DMS114 treated with DMSO at 0.1 percent for 48 hours (cell line): ENCODE results near the gene CCL1.

ENCODE experiments used
- DNase-seq: peaks from one replicate; lab custom pipeline; 2025; ENCODE audit not compliant: unreplicated experiment; lab: John Stamatoyannopoulos, UW

Gene CCL1

DNA sequence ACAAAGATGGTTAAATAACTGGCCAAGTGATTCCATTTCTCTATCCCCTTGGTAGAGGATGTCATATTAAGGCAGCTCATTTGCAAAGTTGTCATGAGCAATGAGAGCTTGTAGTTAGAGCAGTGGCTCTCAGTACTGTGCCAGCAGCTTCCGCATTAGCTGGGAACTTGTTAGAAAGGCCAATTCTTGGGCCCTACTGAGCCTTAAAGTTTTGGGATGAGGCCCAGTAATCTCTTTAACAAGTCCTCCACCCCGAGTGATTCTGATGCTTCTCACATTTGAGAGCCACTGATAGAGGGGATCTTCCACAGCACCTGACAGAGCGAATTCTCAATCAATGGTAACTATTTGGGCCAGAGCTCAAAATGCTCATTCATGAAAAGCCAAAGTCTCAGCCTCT, 20.2 kb upstream of the CCL1 start:
- no peak for DNase-seq

DNA sequence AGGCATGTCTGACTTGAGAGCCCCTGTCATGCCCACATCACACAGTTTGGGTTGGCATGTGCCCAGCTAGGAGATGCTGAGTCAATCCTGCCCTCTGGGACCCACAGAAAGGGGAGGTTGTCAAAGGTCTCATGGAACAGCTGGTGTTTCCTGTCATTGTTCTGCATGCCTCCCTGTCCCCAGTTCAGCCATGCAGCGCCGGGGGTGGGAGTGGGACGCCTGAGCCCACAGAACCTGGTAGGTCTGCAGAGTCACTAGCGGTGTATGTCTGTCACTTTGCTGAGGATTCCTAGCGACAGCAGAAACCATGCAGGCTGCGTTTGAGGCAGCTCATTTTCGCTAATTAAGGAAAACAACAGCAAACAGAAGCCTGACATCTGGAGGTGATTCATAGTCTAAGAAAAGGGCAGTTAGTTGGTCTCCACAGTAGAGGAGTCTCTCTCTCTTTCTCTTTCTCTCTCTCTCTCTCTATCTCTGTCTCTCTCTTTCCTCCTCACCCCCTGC, 19.6 kb upstream of the CCL1 start:
- no peak for DNase-seq

- DNase-seq, result no peak
Observed at GRCh38 chr17:34379868-34380267, 16.8 kb upstream of the CCL1 start.

- DNase-seq, result no peak
Observed at GRCh38 chr17:34378664-34379101, 15.7 kb upstream of the CCL1 start.

DNA sequence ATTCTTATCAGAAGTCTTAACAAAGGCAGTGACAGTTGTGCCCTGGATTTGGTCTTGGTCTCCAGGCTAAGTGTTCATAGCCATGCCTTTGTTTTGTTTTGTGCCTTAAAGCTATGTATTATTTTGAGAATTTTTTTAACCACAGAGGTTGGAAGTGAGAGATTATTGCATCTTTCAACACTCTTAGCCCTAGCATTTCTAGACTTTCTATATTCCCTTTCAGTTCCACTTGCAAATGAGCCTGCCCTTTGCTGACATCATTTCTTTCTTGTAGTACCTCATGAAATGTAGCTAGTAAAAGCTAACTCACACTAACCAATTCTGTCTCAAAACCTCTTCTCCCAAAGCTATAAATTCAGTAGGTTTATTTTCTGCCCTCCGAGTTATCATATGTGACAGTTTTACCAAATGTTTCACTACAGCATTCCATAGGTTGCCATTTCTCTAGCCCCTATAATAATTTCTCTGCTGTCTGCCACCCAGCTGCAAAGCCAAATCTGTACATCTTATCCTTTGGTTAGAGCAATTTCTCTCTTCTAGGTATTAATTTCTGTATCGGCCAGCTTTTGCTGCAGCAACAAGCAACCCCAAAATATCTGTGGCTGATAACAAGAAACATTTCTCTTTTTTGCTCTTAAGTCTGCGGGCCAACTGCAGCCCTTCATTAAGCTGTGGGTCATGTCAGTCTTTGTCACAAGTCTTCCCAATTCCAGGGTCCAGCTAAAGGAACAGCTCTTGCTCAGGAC, 14.2 kb upstream of the CCL1 start:
- no peak for DNase-seq

DNA sequence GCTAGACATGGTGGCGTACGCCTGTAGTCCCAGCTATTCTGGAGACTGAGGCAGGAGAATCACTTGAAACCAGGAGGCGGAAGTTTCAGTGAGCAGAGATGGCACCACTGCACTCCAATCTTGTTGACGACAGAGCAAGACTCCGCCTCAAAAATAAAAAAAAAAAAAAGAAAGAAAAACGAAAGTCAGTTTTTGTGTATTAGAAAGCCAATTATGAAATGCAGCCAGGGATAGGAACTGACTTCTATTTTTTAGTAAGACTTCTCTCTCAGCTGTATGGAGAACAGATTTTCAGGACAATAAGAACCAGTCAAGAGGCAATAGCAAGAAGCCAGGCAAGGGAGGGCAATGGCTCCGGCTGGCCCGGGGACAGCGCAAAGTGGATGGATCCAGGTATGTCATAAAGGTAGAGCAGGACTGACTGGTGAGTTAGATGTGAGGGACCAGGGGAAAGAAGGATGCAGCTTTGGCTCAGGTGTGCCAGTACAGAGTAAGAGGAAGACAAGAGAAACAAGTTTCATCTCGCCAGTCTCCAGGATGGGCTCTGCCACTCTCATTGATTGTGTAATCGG, 12.5 kb upstream of the CCL1 start:
- no peak for DNase-seq

- DNase-seq, result no peak
Observed at GRCh38 chr17:34374457-34374856, 11.4 kb upstream of the CCL1 start.

DNA sequence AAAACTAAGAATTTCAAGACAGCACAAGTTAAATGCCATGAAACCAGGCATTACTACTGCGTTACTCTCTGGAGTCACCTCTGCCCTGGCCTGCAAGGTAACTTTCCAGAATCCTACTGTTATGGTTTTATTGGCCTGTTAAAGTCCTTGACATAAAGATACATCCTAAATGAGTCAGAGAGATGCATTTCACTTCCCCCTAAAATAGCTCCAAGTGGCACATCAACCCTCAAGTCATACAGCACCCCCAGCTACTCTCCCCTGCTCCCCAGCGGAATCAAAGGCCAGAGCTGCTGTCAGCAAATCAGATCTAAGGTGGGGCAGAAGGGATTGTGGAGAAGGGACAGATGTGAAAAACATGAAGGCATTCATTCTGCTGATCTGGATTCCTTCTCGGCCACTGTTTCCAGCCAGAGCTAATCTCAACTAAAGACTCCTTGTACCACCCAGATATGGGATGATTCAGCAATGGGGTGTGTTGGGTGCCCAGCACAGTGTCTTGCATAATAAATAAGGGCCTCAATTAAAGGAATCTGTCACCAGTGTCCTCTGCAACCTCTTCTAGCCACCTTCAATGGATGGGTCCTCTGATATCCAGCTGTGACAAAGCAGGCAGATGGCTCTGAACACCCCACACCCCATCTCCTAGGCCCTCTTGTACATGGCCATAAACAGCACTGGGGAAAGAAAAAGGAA, 8.5 kb upstream of the CCL1 start:
- DNase-seq, result no peak

- no peak for DNase-seq
Observed at GRCh38 chr17:34370997-34371395, 8.0 kb upstream of the CCL1 start.

DNA sequence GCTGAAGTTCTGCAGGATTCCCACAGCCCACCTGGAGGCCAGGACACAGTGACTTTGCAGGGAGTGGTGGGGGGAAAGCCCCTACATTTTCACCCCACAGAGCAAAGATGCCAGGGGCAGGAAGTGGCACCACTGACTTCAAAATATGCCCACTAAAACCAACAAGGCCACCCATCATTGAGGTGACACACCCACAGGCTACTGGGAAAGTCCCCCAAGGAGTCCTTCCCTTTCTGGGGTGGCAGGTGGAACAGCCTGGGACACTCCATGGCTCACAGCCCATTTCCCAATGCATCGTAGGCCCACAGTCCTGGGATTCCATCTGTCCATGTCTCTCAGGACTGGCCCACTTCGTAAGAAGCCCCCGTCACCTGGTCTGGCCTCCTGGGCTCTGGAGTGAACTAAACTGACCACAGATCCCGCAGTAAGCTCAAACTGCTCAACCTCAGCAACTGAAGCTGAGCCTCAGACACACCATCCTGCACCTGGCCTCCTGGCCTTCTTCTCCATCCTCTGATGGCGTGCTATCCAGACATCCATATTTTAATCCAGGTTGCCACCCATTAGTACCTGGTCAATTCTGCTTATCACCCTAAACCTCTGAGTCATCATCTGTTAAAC, 7.5 kb upstream of the CCL1 start:
- DNase-seq, result no peak

DNA sequence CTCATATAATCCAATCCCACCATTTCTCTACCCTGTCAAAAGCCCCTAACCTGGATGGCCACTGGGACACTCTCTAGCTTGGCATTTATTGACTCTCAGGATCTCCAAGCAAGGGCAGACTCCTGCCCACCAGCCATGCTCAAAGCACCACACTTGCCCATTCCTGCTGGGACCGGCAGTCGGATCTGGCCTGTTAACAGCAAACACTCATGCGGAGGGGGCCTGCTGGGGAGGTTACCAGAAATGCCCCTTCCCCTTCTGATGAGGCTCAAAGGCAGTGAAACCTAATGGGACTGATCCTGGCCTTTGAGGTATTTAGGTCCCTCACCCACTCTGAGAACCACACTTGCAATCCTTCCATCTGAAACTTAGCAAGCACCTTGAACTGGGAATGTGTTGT, 6.5 kb upstream of the CCL1 start:
- no peak for DNase-seq

GRCh38 chr17:34368946-34369500, 6.0 kb upstream of the CCL1 start:
- no peak for DNase-seq

DNA sequence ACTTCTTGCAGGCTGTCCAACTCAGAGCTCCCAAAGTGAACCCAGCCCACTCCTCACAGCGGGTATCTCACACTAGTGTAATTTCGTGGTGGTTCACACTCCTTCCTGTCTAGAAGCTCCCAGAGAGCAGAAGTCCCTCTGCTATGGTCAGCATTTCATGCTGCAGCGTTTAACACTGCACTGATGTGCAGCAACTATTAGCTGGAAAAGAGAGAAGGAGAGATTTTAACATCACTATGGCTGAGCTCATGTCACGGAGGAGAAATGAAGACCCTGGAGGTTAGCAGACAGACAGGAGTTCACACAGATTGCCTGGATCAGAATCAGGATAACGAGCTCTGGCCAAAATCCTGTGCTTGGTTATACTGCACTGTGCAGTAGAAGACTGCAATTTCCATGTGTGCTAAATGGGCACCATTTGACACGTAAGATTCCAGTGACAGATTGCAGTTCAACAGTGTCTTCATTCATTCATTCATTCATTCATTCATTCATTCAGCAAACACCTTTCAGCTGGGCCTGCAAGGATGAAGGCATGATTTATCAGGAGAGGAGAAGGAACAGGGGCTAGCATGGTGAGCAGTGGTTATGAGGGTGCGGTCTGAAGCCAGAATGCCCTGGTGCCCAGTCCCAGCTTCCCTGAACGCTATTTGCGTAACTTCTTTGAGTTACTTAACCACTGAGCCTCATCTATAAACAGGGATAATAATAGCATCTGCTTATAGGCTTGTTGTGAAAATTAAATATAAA, 5.3 kb upstream of the CCL1 start:
- no peak for DNase-seq

GRCh38 chr17:34367486-34368195, 4.6 kb upstream of the CCL1 start:
- no peak for DNase-seq

DNA sequence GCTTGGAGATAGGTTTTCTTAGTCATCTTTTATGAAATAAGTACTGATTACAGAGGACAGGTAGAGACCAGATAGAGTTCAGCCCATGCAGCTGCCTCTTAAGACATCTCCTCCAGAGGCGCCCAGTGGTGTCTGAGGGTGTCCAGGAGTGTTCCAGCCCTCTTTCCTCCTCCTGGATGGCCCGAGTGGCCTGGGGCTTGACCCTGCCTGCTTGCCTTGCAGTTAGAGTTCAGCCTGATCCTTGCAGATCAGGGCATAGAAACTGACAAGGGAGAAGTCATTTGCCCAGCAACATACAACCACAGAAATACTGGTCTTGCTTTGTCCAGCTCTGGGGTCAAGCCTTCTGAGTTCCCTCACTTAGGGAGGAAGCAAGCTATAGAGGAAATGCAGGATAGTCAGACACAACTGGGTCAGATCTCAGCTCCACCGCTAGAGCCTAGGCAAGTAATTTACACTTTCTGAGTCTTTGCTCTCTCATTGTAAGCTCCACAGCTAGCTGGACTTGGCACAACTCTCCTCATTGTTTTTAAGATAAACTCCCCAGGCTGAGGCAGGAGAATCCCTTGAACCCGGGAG, 3.6 kb upstream of the CCL1 start:
- no peak for DNase-seq

GRCh38 chr17:34366010-34366409, 3.0 kb upstream of the CCL1 start:
- DNase-seq, result no peak

DNA sequence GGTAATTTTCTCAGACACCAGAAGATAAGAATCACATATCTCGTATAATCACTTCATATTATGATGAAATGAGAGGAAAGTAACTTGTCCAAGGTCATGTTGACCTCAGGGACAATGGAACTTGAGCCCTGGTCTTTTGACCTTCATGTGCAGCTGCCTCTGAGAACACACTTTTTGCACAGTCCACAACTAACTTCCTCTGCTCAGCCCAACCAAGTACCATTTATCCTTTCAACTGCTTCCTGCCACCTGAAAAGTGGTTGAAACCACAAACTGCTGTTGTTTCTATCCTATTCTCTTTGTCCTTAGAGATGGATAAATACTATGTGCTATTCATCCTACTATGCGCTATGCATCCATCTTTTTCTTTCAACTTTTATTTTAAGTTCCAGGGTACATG, 2.3 kb upstream of the CCL1 start:
- DNase-seq, result no peak

DNA sequence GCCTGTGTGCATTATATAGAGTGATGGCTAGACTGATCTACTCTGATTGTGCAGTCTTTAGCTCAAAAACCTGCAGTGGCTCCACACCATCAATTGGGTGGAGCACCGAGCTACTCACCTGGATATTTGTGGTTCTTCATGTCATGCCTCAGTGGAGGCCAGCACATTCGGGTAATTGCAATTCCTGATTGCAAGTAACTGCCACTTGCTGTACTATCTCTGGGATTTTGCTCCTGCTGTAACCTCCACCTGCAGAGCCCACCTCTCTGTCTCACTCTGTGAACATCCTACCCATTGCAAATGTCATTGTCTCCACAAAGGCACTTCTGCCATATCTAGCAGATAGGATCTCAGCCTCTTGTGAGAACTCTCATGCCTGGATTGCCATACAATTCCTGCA, 1.7 kb upstream of the CCL1 start:
- DNase-seq, result no peak

DNA sequence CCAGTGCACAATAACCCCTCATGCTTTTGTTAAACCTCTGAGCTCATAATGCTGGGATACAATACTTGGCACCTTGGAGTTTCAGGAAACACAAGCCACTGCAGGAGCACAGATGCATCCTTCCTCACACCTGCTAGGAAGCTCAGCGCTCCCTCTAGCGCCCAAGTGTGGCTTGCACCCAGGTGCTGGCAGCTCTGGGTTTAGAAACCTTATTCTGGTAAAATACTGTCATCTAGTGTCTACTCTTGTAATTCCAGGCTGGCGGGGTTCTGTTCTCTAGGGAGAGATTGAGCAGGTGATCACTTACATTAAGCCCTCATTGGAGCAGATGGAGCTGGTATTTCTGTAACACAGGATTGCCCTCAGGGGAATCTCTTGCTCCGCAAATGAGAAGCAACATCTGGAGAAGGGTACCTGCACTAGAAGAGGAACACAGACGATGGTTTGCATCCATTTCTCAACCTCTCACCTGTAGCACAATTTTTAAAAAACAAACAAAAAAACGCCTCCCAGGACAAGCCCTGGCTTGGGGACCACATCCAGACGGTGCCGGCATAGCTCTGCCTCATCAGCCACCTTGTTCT, 1.5 kb downstream of the CCL1 start:
- peak; percentile 66 for DNase-seq
